ENCODE data around the gene CACNA1D. TPM values are rescaled to one million over a fixed set of nuclear protein-coding genes. Genes with fewer than 3 reads are reported as not detected.

The CACNA1D gene
- total and polyA plus RNA-seq, 2 experiments from 2014 or later, result 41.0 to 159 TPM

DNA sequence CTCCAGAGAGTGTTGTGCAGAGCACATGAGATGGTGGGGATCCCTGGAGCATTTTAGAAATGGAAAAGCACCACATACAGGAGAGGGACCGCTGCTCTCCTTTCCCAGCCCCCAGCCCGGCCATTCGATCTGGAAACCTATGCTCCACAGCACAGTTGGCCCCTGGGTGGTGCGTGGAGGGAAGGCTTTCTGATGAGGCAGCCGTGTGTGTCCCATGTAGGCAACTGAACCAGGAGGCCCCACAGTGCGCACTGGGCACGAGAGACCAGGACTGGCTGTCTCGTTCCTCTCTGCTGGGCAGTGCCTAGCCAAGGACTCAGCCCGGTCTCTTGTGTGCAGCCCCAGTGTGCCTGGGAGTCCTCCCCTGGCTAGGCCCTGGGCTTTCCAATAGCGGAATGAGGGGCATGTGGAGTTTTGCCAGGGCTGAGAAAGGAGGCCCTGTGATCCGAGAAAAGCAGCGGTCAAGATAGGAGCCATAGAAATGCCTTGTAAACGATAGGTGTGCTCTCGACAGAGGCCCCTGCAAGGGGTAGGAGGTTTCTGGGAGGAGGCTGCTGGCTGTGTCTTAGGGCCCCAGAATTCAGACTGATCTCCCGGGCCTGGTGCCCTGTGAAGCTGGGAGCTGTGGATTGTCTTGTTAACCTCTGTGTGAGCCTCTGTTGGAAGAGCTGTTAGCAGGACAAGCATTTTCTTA, 312.9 kb downstream of the CACNA1D start:
- Histone ChIP-seq H3K4me1 (ENCODE audit: low read depth) (peaks cover 22% of the 10 kb centered on the region), H3K4me3 (no peak overlapping the region), H3K27ac (peak overlapping the region; percentile 74), H3K9me3 (ENCODE audit: low read depth) (no peaks in the 10 kb centered on the region), H3K36me3 (peaks cover 32% of the 10 kb centered on the region), H3K27me3 (no peaks in the 10 kb centered on the region)
- TF ChIP-seq, protein P1, sequence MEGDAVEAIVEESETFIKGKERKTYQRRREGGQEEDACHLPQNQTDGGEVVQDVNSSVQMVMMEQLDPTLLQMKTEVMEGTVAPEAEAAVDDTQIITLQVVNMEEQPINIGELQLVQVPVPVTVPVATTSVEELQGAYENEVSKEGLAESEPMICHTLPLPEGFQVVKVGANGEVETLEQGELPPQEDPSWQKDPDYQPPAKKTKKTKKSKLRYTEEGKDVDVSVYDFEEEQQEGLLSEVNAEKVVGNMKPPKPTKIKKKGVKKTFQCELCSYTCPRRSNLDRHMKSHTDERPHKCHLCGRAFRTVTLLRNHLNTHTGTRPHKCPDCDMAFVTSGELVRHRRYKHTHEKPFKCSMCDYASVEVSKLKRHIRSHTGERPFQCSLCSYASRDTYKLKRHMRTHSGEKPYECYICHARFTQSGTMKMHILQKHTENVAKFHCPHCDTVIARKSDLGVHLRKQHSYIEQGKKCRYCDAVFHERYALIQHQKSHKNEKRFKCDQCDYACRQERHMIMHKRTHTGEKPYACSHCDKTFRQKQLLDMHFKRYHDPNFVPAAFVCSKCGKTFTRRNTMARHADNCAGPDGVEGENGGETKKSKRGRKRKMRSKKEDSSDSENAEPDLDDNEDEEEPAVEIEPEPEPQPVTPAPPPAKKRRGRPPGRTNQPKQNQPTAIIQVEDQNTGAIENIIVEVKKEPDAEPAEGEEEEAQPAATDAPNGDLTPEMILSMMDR (IDR thresholded peaks at IDR 0.05; ENCODE audit: low read depth, low read length), result no peak
- peak in 1 of 2 donors; percentile 46 for DNase-seq (ENCODE audit: low read depth in 1 of 2, low spot score in 1 of 2)

DNA sequence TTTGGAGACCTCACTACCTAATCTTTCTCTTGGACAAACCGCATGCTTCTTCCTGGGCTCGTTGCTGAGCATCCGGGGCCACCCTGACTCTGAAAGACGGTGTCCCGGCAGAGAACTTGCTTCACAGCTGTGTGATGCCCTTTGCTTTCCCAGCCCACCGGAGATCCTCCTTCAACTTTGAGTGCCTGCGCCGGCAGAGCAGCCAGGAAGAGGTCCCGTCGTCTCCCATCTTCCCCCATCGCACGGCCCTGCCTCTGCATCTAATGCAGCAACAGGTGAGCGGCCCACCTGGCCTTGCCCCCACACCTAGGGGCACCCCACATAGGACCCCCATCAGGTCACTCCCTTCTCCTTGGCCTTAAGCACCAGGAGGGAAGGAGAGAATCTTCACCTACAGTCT, 314.1 kb downstream of the CACNA1D start:
- H3K27ac ChIP-seq, result no peak overlapping the region
- H3K27me3 ChIP-seq, result no peaks in the 10 kb centered on the region
- H3K4me3 ChIP-seq, result no peak overlapping the region
- no peak for DNase-seq (ENCODE audit: low read depth in 1 of 2, low spot score in 1 of 2)
- TF ChIP-seq, protein P1 (IDR thresholded peaks at IDR 0.05; ENCODE audit: low read depth, low read length), result no peak
- H3K4me1 ChIP-seq (ENCODE audit: low read depth), result peaks cover 22% of the 10 kb centered on the region
- H3K9me3 ChIP-seq (ENCODE audit: low read depth), result no peaks in the 10 kb centered on the region
- H3K36me3 ChIP-seq, result peaks cover 33% of the 10 kb centered on the region

DNA sequence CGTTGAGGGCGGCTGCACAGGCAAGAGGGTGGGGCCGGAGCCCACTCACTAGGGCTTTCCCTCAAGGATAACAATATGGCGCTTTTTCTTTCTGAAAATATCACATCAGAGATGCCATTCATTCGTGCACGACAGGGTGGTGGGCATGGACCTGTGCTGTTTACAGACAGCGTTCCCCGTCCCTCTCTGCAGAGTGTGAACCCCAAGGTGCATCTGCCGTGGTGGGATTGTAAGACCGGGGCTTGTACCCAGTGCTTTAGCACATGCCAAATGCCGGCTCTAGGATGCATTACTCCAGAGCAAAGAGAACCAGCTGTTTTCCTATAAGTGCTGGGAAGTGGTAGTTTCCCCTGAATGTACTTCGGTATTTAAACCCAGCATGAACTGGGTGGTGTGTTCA, 314.9 kb downstream of the CACNA1D start:
- TF ChIP-seq, protein P1 (IDR thresholded peaks at IDR 0.05; ENCODE audit: low read depth, low read length), result no peak
- no peak overlapping the region for H3K27ac ChIP-seq
- peaks cover 22% of the 10 kb centered on the region for H3K4me1 ChIP-seq (ENCODE audit: low read depth)
- no peaks in the 10 kb centered on the region for H3K9me3 ChIP-seq (ENCODE audit: low read depth)
- DNase-seq (ENCODE audit: low read depth in 1 of 2, low spot score in 1 of 2), result no peak
- H3K4me3 ChIP-seq, result no peak overlapping the region
- H3K27me3 ChIP-seq, result no peaks in the 10 kb centered on the region
- peaks cover 37% of the 10 kb centered on the region for H3K36me3 ChIP-seq

DNA sequence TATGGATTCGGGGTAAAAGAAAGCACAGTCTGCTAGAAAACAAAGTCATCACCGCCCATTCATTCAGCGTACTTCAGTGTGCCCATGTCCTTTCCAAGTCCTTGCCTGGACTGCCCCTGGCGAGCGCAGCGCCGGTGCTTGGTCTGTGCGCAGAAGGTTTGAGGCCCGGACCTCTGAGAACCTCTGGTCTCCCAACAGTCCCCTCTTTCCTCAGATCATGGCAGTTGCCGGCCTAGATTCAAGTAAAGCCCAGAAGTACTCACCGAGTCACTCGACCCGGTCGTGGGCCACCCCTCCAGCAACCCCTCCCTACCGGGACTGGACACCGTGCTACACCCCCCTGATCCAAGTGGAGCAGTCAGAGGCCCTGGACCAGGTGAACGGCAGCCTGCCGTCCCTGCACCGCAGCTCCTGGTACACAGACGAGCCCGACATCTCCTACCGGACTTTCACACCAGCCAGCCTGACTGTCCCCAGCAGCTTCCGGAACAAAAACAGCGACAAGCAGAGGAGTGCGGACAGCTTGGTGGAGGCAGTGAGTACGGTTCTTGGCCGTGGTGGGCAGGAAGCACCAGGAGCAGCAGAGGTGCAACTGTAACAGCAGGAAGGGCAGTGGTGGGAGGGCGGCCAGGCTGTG, 315.5 kb downstream of the CACNA1D start:
- DNase-seq (ENCODE audit: low read depth in 1 of 2, low spot score in 1 of 2), result no peak
- Histone ChIP-seq H3K4me3 (no peak overlapping the region), H3K27me3 (no peaks in the 10 kb centered on the region), H3K4me1 (ENCODE audit: low read depth) (peaks cover 22% of the 10 kb centered on the region), H3K36me3 (peaks cover 37% of the 10 kb centered on the region), H3K9me3 (ENCODE audit: low read depth) (no peaks in the 10 kb centered on the region), H3K27ac (no peak overlapping the region)
- TF ChIP-seq, protein P1 (IDR thresholded peaks at IDR 0.05; ENCODE audit: low read depth, low read length), result no peak

DNA sequence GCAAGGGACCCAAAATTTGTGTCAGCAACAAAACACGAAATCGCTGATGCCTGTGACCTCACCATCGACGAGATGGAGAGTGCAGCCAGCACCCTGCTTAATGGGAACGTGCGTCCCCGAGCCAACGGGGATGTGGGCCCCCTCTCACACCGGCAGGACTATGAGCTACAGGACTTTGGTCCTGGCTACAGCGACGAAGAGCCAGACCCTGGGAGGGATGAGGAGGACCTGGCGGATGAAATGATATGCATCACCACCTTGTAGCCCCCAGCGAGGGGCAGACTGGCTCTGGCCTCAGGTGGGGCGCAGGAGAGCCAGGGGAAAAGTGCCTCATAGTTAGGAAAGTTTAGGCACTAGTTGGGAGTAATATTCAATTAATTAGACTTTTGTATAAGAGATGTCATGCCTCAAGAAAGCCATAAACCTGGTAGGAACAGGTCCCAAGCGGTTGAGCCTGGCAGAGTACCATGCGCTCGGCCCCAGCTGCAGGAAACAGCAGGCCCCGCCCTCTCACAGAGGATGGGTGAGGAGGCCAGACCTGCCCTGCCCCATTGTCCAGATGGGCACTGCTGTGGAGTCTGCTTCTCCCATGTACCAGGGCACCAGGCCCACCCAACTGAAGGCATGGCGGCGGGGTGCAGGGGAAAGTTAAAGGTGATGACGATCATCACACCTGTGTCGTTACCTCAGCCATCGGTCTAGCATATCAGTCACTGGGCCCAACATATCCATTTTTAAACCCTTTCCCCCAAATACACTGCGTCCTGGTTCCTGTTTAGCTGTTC, 316.9 kb downstream of the CACNA1D start:
- H3K4me3 ChIP-seq, result no peak overlapping the region
- H3K9me3 ChIP-seq (ENCODE audit: low read depth), result no peaks in the 10 kb centered on the region
- TF ChIP-seq, protein P1 (IDR thresholded peaks at IDR 0.05; ENCODE audit: low read depth, low read length), result no peak
- peaks cover 16% of the 10 kb centered on the region for H3K4me1 ChIP-seq (ENCODE audit: low read depth)
- H3K27ac ChIP-seq, result no peak overlapping the region
- H3K27me3 ChIP-seq, result no peaks in the 10 kb centered on the region
- peaks cover 43% of the 10 kb centered on the region for H3K36me3 ChIP-seq
- no peak for DNase-seq (ENCODE audit: low read depth in 1 of 2, low spot score in 1 of 2)
